HUES6 (cell line): Measurements from ENCODE around the gene CCDC107.

Experiments
- H3K27ac ChIP-seq: 2 replicates; pipeline ENCODE4 v1.7.0; 2013; ENCODE audit warnings: low read depth, mild to moderate bottlenecking, low read length, inconsistent platforms
- H3K27me3 ChIP-seq: 2 replicates; pipeline ENCODE4 v1.6.1; 2013; ENCODE audit warnings: low read length; ENCODE audit not compliant: control insufficient read depth, insufficient read depth
- H3K36me3 ChIP-seq: 2 replicates; pipeline ENCODE4 v1.6.1; 2013; ENCODE audit warnings: low read length; ENCODE audit not compliant: control insufficient read depth, insufficient read depth
- H3K4me1 ChIP-seq: 2 replicates; pipeline ENCODE4 v1.6.1; 2013; ENCODE audit warnings: low read length; ENCODE audit not compliant: control insufficient read depth, insufficient read depth
- H3K4me3 ChIP-seq: 2 replicates; pipeline ENCODE4 v1.5.1; 2013; ENCODE audit warnings: low read depth, low read length
- H3K9ac ChIP-seq: one replicate; pipeline ENCODE4 v1.6.1; 2013; ENCODE audit warnings: mild to moderate bottlenecking, low read length
- H3K9me3 ChIP-seq: 2 replicates; pipeline ENCODE4 v1.6.1; 2013; ENCODE audit warnings: low read depth, low read length; ENCODE audit not compliant: control insufficient read depth, insufficient read depth

The CCDC107 gene

DNA sequence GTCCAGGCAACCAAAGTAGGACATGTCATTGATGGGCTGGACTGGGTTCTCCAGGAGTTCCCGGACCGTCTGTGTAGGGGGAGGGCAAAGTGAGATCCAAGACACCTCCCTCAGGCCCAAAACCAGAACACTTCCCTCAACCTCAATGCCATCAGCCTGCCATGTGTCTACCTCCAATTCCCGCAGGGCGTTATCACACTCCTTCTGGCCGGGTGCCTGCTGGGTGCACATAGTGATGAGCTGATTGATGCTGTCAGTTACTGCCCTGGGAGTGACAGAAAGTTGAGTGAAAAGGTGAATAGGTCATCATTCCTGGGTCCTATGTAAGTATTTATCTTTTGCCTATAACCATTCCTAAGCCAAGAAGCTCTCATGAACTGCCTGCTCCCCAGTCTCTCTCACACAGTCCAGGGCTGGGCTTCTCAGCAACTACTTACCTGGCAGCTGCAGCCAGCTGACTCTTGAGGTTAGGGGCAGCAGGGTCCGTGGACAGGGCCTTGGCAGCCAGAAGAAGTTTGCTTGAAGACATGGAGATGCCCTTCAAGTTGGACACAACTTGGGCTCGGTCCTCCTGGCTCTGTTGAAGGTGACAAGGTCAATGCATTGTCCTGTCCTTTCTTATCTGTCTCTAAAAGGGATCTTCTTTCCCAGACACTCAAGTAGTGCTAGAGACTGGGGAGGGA is 52.9 kb downstream of the CCDC107 start:
- H3K27me3 ChIP-seq, result no peaks in the 10 kb centered on the region
- H3K4me1 ChIP-seq, result peaks cover 3% of the 10 kb centered on the region; the same call in 1 of the 2 replicates
- no peaks in the 10 kb centered on the region for H3K9me3 ChIP-seq
- no peak overlapping the region for H3K9ac ChIP-seq
- H3K27ac ChIP-seq, result no peak overlapping the region
- H3K36me3 ChIP-seq, result peaks cover 91% of the 10 kb centered on the region
- no peak overlapping the region for H3K4me3 ChIP-seq
